ENCODE data around the gene ANKRD30A. TPM values are rescaled to one million over a fixed set of nuclear protein-coding genes. Genes with fewer than 3 reads are reported as not detected.

ANKRD30A gene
- total RNA-seq, 1 experiment from 2014 or later: not detected

- Histone ChIP-seq H3K9ac (ENCODE audit: low read length) (no peak overlapping the region), H3K4me2 (ENCODE audit: low read length) (no peak overlapping the region), H3K79me2 (ENCODE audit: insufficient read depth, low read length) (no peaks in the 10 kb centered on the region), H3K9me2 (ENCODE audit: insufficient read depth) (no peaks in the 10 kb centered on the region), H3K4me1 (ENCODE audit: control insufficient read depth in 1 of 2, insufficient read depth in 2 of 2, low read length in 2 of 2) (no peaks in the 10 kb centered on the region), H3K9me3 (ENCODE audit: control insufficient read depth in 1 of 2, insufficient read depth in 1 of 2, low read depth in 1 of 2, low read length in 2 of 2) (peaks cover 5 to 16% of the 10 kb centered on the region in 2 experiments; a peak in 2 of 4 replicates), H4K20me1 (ENCODE audit: insufficient read depth) (no peaks in the 10 kb centered on the region), H3K27ac (ENCODE audit: low read depth, low read length) (no peak overlapping the region), H3K36me3 (ENCODE audit: control insufficient read depth in 1 of 2, insufficient read depth in 2 of 2, low read length in 2 of 2) (no peaks in the 10 kb centered on the region), H3K27me3 (ENCODE audit: insufficient read depth, low read length) (no peaks in the 10 kb centered on the region), H3K4me3 (replicated peaks in 1 of 2; ENCODE audit: low read depth in 1 of 2, low read length in 2 of 2) (no peak overlapping the region), H2AFZ (ENCODE audit: low read depth, low read length, poor library complexity, severe bottlenecking) (no peak overlapping the region)
- intact Hi-C loops (cut with micrococcal nuclease): no loop called here
- POLR2A ChIA-PET: no interaction called here
- RAD21 ChIA-PET (ENCODE audit: low non-redundant PET in 1 of 2, low total read pairs in 2 of 2, uncharacterized antibody in 2 of 2, unreplicated experiment in 2 of 2): no interaction called here
- BruUV-seq (replicated peaks): no TSS peak
- CTCF ChIA-PET: no interaction called here
- ATAC-seq (no peak), DNase-seq (ENCODE audit: low read depth, low spot score) (no peak)
- TF ChIP-seq RAD21 (IDR thresholded peaks at IDR 0.05; ENCODE audit: low read depth) (no peak), MAX (IDR thresholded peaks at IDR 0.05) (no peak), YY1 (IDR thresholded peaks at IDR 0.05; ENCODE audit: extremely low read depth, insufficient replicate concordance, low read depth, low read length) (no peak), TCF7L2 (IDR thresholded peaks at IDR 0.05; ENCODE audit: borderline replicate concordance, extremely low read depth, insufficient read depth, insufficient read length) (no peak), CEBPB (IDR thresholded peaks at IDR 0.05; ENCODE audit: low read depth) (no peak), ZNF274 (IDR thresholded peaks at IDR 0.05; ENCODE audit: low read depth, low read length) (no peak), ATF3 (IDR thresholded peaks at IDR 0.05) (no peak), SP1 (IDR thresholded peaks at IDR 0.05; ENCODE audit: low read depth) (no peak)
These were observed 255.9 kb downstream of the ANKRD30A start for GRCh38 chr10:37381271-37381670.

GRCh38 chr10:37384923-37385322 lies 259.5 kb downstream of the ANKRD30A start:
- intact Hi-C loops (cut with micrococcal nuclease): no loop called here
- Histone ChIP-seq H4K20me1 (ENCODE audit: insufficient read depth) (no peaks in the 10 kb centered on the region), H3K9me2 (ENCODE audit: insufficient read depth) (no peaks in the 10 kb centered on the region), H2AFZ (ENCODE audit: low read depth, low read length, poor library complexity, severe bottlenecking) (no peak overlapping the region), H3K79me2 (ENCODE audit: insufficient read depth, low read length) (no peaks in the 10 kb centered on the region), H3K27me3 (ENCODE audit: insufficient read depth, low read length) (no peaks in the 10 kb centered on the region), H3K9me3 (ENCODE audit: control insufficient read depth in 1 of 2, insufficient read depth in 1 of 2, low read depth in 1 of 2, low read length in 2 of 2) (peaks cover 7 to 25% of the 10 kb centered on the region in 2 experiments; a peak in 2 of 4 replicates), H3K36me3 (ENCODE audit: control insufficient read depth in 1 of 2, insufficient read depth in 2 of 2, low read length in 2 of 2) (no peaks in the 10 kb centered on the region), H3K4me1 (ENCODE audit: control insufficient read depth in 1 of 2, insufficient read depth in 2 of 2, low read length in 2 of 2) (no peaks in the 10 kb centered on the region), H3K27ac (ENCODE audit: low read depth, low read length) (no peak overlapping the region), H3K4me3 (replicated peaks in 1 of 2; ENCODE audit: low read depth in 1 of 2, low read length in 2 of 2) (no peak overlapping the region), H3K4me2 (ENCODE audit: low read length) (no peak overlapping the region), H3K9ac (ENCODE audit: low read length) (no peak overlapping the region)
- ATAC-seq (no peak), DNase-seq (ENCODE audit: low read depth, low spot score) (no peak)
- ChIA-PET POLR2A (no interaction called here), RAD21 (ENCODE audit: low non-redundant PET in 1 of 2, low total read pairs in 2 of 2, uncharacterized antibody in 2 of 2, unreplicated experiment in 2 of 2) (no interaction called here), CTCF (no interaction called here)
- BruUV-seq (replicated peaks): no TSS peak
- no peak for TF ChIP-seq SIN3A (IDR thresholded peaks at IDR 0.05; ENCODE audit: low read depth)
- TF ChIP-seq FOSL1 (IDR thresholded peaks at IDR 0.05; ENCODE audit: low read depth): no peak
- no peak for TF ChIP-seq SP1 (IDR thresholded peaks at IDR 0.05; ENCODE audit: low read depth)
- no peak for TF ChIP-seq TCF7L2 (IDR thresholded peaks at IDR 0.05; ENCODE audit: borderline replicate concordance, extremely low read depth, insufficient read depth, insufficient read length)
- TF ChIP-seq EGR1 (IDR thresholded peaks at IDR 0.05; ENCODE audit: low read depth): no peak
- TF ChIP-seq CTCF (IDR thresholded peaks at IDR 0.05 in 2 of 3, conservative IDR thresholded peaks at IDR 0.05 in 1 of 3; ENCODE audit: borderline replicate concordance in 1 of 3, insufficient read depth in 1 of 3, low read depth in 2 of 3, low read length in 2 of 3): no peak
- TF ChIP-seq YY1 (IDR thresholded peaks at IDR 0.05; ENCODE audit: extremely low read depth, insufficient replicate concordance, low read depth, low read length): no peak
- no peak for TF ChIP-seq ELF1 (IDR thresholded peaks at IDR 0.05; ENCODE audit: borderline replicate concordance, low read depth)
- no peak for TF ChIP-seq POLR2AphosphoS5 (IDR thresholded peaks at IDR 0.05; ENCODE audit: low read depth, low read length)
- no peak for TF ChIP-seq CBX3 (IDR thresholded peaks at IDR 0.05; ENCODE audit: low read depth)
- no peak for TF ChIP-seq SRF (IDR thresholded peaks at IDR 0.05; ENCODE audit: low read depth)
- no peak for TF ChIP-seq JUND (IDR thresholded peaks at IDR 0.05)
- TF ChIP-seq RAD21 (IDR thresholded peaks at IDR 0.05; ENCODE audit: low read depth): no peak
- TF ChIP-seq, protein P1, sequence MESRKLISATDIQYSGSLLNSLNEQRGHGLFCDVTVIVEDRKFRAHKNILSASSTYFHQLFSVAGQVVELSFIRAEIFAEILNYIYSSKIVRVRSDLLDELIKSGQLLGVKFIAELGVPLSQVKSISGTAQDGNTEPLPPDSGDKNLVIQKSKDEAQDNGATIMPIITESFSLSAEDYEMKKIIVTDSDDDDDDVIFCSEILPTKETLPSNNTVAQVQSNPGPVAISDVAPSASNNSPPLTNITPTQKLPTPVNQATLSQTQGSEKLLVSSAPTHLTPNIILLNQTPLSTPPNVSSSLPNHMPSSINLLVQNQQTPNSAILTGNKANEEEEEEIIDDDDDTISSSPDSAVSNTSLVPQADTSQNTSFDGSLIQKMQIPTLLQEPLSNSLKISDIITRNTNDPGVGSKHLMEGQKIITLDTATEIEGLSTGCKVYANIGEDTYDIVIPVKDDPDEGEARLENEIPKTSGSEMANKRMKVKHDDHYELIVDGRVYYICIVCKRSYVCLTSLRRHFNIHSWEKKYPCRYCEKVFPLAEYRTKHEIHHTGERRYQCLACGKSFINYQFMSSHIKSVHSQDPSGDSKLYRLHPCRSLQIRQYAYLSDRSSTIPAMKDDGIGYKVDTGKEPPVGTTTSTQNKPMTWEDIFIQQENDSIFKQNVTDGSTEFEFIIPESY (IDR thresholded peaks at IDR 0.05; ENCODE audit: extremely low read depth, insufficient replicate concordance, low read length): no peak
